MCF 10A (cell line): ENCODE measurements around the gene MARCHF2. TPM values are rescaled to one million over a fixed set of nuclear protein-coding genes. Genes with fewer than 3 reads are reported as not detected.

Source experiments
- BruUV-seq: library from RNA; stranded (reverse); fragments of 400-500 nt; replicated peaks from 2 replicates; lab custom pipeline; 2021; lab: Mats Ljungman, UMichigan
- CTCF ChIA-PET: fragments of 300-600 bp; sonication (Branson Sonifier 250); formaldehyde crosslinking; extraction: SDS; loops from one replicate; lab custom pipeline; 2021; ENCODE audit warnings: antibody characterized with exemption, inconsistent platforms; lab: Yijun Ruan, JAX
- POLR2A ChIA-PET: fragments of 300-600, 350-650 bp; sonication (Branson Sonifier 250); formaldehyde crosslinking; extraction: SDS; loops from one replicate; lab custom pipeline; 2020; ENCODE audit warnings: antibody characterized with exemption, inconsistent platforms; lab: Yijun Ruan, JAX
- DNase-seq: peaks from one replicate; pipeline ENCODE4 v3.0.0-alpha.2; 2018; ENCODE audit not compliant: unreplicated experiment
- H3K27ac Mint-ChIP-seq: one replicate; pipeline ENCODE4 v1.8.0; 2022; ENCODE audit warnings: mild to moderate bottlenecking, low read depth, mixed read lengths; ENCODE audit not compliant: unreplicated experiment
- H3K27me3 Mint-ChIP-seq: one replicate; pipeline ENCODE4 v1.8.0; 2022; ENCODE audit warnings: mixed read lengths; ENCODE audit not compliant: insufficient read depth, unreplicated experiment
- H3K36me3 Mint-ChIP-seq: one replicate; pipeline ENCODE4 v1.8.0; 2022; ENCODE audit warnings: mild to moderate bottlenecking, moderate library complexity, mixed read lengths; ENCODE audit not compliant: insufficient read depth, unreplicated experiment
- H3K4me1 Mint-ChIP-seq: one replicate; pipeline ENCODE4 v1.8.0; 2022; ENCODE audit warnings: mixed read lengths; ENCODE audit not compliant: insufficient read depth, unreplicated experiment
- H3K4me3 Mint-ChIP-seq: one replicate; pipeline ENCODE4 v1.8.0; 2022; ENCODE audit warnings: mild to moderate bottlenecking, moderate library complexity, mixed read lengths; ENCODE audit not compliant: unreplicated experiment
- H3K9me3 Mint-ChIP-seq: one replicate; pipeline ENCODE4 v1.8.0; 2022; ENCODE audit warnings: mixed read lengths; ENCODE audit not compliant: unreplicated experiment
- CTCF ChIP-seq: fragments of 200-600 bp; IDR thresholded peaks from one replicate; pipeline ENCODE4 v1.8.0; 2022; ENCODE audit warnings: antibody characterized with exemption, mild to moderate bottlenecking; ENCODE audit not compliant: unreplicated experiment
- intact Hi-C: fragments of 100-400 bp; cut with micrococcal nuclease; formaldehyde crosslinking; loops from 2 replicates; pipeline ENCODE4 v1.14.1; 2022
- total RNA-seq: library from RNA; stranded (reverse); gene quantifications from 2 replicates; pipeline ENCODE4 v1.2.3, GENCODE V29; 2022

Gene MARCHF2
- total RNA-seq, 1 experiment from 2014 or later, result 8.3 TPM

- POLR2A ChIA-PET, result interaction anchor here (0.6 to 3.6 kb wide), 14 partner anchors 11 to 1352 kb away, joined by 3 to 45 read pairs (median 6); partner anchors contain the start of genes MARCHF2, NDUFA7, RAB11B and RPS28
- peak; percentile 53 for DNase-seq
Observed at GRCh38 chr19:8445488-8446001, 32.4 kb downstream of the MARCHF2 start.

GRCh38 chr19:8446061-8446709 is 33.1 kb downstream of the MARCHF2 start:
- ChIA-PET POLR2A (interaction anchor here (0.6 to 3.6 kb wide), 14 partner anchors 10 to 124 kb away, joined by 3 to 45 read pairs (median 6); partner anchors contain the start of genes MARCHF2, NDUFA7, RAB11B and RPS28), CTCF (interaction anchor here (0.6 to 3.1 kb wide), 9 partner anchors 14 to 1945 kb away, joined by 3 to 20 read pairs (median 4); partner anchors contain the start of gene MARCHF2)
- H3K9me3 Mint-ChIP-seq, result no peaks in the 10 kb centered on the region
- peak overlapping the region; percentile 99 for H3K27ac Mint-ChIP-seq
- H3K4me1 Mint-ChIP-seq, result peaks cover 22% of the 10 kb centered on the region
- H3K27me3 Mint-ChIP-seq, result no peaks in the 10 kb centered on the region
- TF ChIP-seq CTCF, result no peak
- intact Hi-C loops, result loop anchor here (5.0 kb wide), 1 partner anchor 34 kb away; the partner anchor contains the start of gene MARCHF2
- H3K4me3 Mint-ChIP-seq, result peak overlapping the region; percentile 95
- DNase-seq, result no peak
- H3K36me3 Mint-ChIP-seq, result peaks cover 31% of the 10 kb centered on the region
- BruUV-seq, result TSS peak; percentile 47

More at GRCh38 chr19:8445488-8446001, 32.4 kb downstream of the MARCHF2 start:
- H3K9me3 Mint-ChIP-seq, result no peaks in the 10 kb centered on the region
- BruUV-seq, result no TSS peak
- intact Hi-C loops, result loop anchor here (2.0 to 5.0 kb wide), 2 partner anchors 33 to 67 kb away; partner anchors contain the start of gene MARCHF2
- H3K27ac Mint-ChIP-seq, result peak overlapping the region; percentile 99
- CTCF ChIA-PET, result interaction anchor here (0.6 to 3.1 kb wide), 3 partner anchors 32 to 610 kb away, joined by 3 to 20 read pairs (median 10); partner anchors contain the start of gene MARCHF2
- no peak for TF ChIP-seq CTCF
- peaks cover 31% of the 10 kb centered on the region for H3K36me3 Mint-ChIP-seq
- H3K27me3 Mint-ChIP-seq, result no peaks in the 10 kb centered on the region
- H3K4me1 Mint-ChIP-seq, result peaks cover 21% of the 10 kb centered on the region
- peak overlapping the region; percentile 95 for H3K4me3 Mint-ChIP-seq

- peaks cover 55% of the 10 kb centered on the region for H3K36me3 Mint-ChIP-seq
- peaks cover 48% of the 10 kb centered on the region for H3K4me1 Mint-ChIP-seq
- H3K9me3 Mint-ChIP-seq, result no peaks in the 10 kb centered on the region
- ChIA-PET CTCF (interaction anchor here (0.5 to 5.2 kb wide), 7 partner anchors 11 to 1975 kb away, joined by 3 to 37 read pairs (median 3); no protein-coding TSS in a partner anchor), POLR2A (interaction anchor here (0.6 to 1.4 kb wide), 2 partner anchors 64 to 830 kb away, joined by 4 to 5 read pairs; partner anchors contain the start of gene ZNF414)
- no peaks in the 10 kb centered on the region for H3K27me3 Mint-ChIP-seq
- no peak overlapping the region for H3K4me3 Mint-ChIP-seq
- no TSS peak for BruUV-seq
- no peak for TF ChIP-seq CTCF
- intact Hi-C loops, result loop anchor here (5.0 to 10.0 kb wide), 2 partner anchors 38 to 95 kb away; partner anchors contain the start of gene MARCHF2
- no peak for DNase-seq
- H3K27ac Mint-ChIP-seq, result no peak overlapping the region
Observed at GRCh38 chr19:8449830-8450229, 36.7 kb downstream of the MARCHF2 start.

GRCh38 chr19:8451377-8451776 is 38.3 kb downstream of the MARCHF2 start:
- BruUV-seq, result no TSS peak
- intact Hi-C loops, result loop anchor here (10.0 kb wide), 1 partner anchor 97 kb away; no protein-coding TSS in a partner anchor
- POLR2A ChIA-PET, result no interaction called here
- Mint-ChIP-seq H3K9me3 (no peaks in the 10 kb centered on the region), H3K27ac (no peak overlapping the region), H3K4me1 (peaks cover 42% of the 10 kb centered on the region), H3K27me3 (no peaks in the 10 kb centered on the region), H3K36me3 (peaks cover 59% of the 10 kb centered on the region), H3K4me3 (peak overlapping the region; percentile 31)
- no peak for TF ChIP-seq CTCF
- CTCF ChIA-PET, result interaction anchor here (5.2 kb wide), 1 partner anchor 97 kb away, joined by 37 read pairs; no protein-coding TSS in a partner anchor
- DNase-seq, result no peak
